ENCODE data around the gene AIG1. TPM values are rescaled to one million over a fixed set of nuclear protein-coding genes. Genes with fewer than 3 reads are reported as not detected.

Gene AIG1
- total RNA-seq, 2 donors from 2014 or later, result 32.9 to 53.6 TPM

GRCh38 chr6:143221698-143222097, 161.0 kb downstream of the AIG1 start:
- TF ChIP-seq CTCF (IDR thresholded peaks at IDR 0.05), result no peak
- peaks cover 4 to 21% of the 10 kb centered on the region in 2 donors for H3K4me1 ChIP-seq (ENCODE audit: control insufficient read depth in 1 of 2, low read depth in 2 of 2)
- H3K4me3 ChIP-seq, result no peak overlapping the region
- H3K27me3 ChIP-seq (replicated peaks; ENCODE audit: insufficient read depth), result no peaks in the 10 kb centered on the region
- no peak overlapping the region for H3K27ac ChIP-seq
- H3K9me3 ChIP-seq, result no peaks in the 10 kb centered on the region
- H3K36me3 ChIP-seq, result no peaks in the 10 kb centered on the region
- no peak for ATAC-seq (ENCODE audit: insufficient number of reproducible peaks, low FRiP score, low read depth)
- no peak for DNase-seq (ENCODE audit: low spot score)

DNA sequence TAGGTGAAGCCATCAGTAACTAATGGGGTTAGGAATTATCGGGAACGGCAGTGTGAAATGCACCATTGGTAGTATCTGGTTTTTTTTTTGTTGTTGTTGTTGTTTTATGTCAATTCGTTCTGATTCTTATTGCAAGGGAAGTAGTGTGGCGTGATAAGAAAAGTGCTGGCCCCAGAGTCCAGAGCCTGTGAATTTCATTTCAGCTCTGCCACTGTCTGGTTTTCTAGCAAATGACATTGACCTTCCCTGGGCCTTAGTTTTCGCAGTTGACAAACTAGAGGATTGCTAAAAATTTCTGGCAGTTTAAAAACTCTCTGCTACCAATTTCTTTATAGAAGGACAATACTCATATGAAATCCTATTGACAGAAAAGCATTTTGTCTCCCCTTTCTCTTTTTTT, 161.6 kb downstream of the AIG1 start:
- H3K4me3 ChIP-seq, result no peak overlapping the region
- no peaks in the 10 kb centered on the region for H3K9me3 ChIP-seq
- H3K27ac ChIP-seq, result no peak overlapping the region
- H3K36me3 ChIP-seq, result no peaks in the 10 kb centered on the region
- peaks cover 4 to 21% of the 10 kb centered on the region in 2 donors for H3K4me1 ChIP-seq (ENCODE audit: control insufficient read depth in 1 of 2, low read depth in 2 of 2)
- TF ChIP-seq CTCF (IDR thresholded peaks at IDR 0.05), result no peak
- ATAC-seq (ENCODE audit: insufficient number of reproducible peaks, low FRiP score, low read depth), result no peak
- DNase-seq (ENCODE audit: low spot score), result no peak
- H3K27me3 ChIP-seq (replicated peaks; ENCODE audit: insufficient read depth), result no peaks in the 10 kb centered on the region

DNA sequence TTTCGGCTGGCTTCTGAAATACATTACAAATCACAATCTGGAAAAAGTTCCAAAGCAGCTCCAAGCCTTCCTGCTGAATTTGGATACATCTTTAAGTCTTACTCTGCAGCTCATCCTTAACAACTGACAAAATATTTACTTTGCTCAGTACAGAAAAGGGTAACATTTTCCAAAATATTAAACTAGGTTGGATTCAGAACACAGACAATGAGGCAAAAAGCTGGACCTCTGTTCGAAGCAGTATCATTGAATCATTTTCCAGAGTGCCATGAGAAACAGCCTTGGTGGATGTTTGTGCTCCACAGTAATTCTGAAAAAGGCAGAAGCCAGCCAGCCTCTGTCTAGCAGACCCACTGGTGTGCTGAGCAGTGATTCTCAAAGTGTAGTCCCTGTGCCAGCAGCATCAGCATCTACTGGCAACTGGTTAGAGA, 162.1 kb downstream of the AIG1 start:
- Histone ChIP-seq H3K4me1 (ENCODE audit: control insufficient read depth in 1 of 2, low read depth in 2 of 2) (peaks cover 4 to 21% of the 10 kb centered on the region in 2 donors), H3K9me3 (no peaks in the 10 kb centered on the region), H3K27ac (no peak overlapping the region), H3K27me3 (replicated peaks; ENCODE audit: insufficient read depth) (no peaks in the 10 kb centered on the region), H3K36me3 (no peaks in the 10 kb centered on the region), H3K4me3 (no peak overlapping the region)
- no peak for TF ChIP-seq CTCF (IDR thresholded peaks at IDR 0.05)
- DNase-seq (ENCODE audit: low spot score) (no peak), ATAC-seq (ENCODE audit: insufficient number of reproducible peaks, low FRiP score, low read depth) (no peak)

- H3K27ac ChIP-seq, result no peak overlapping the region
- no peaks in the 10 kb centered on the region for H3K27me3 ChIP-seq (replicated peaks; ENCODE audit: insufficient read depth)
- no peaks in the 10 kb centered on the region for H3K9me3 ChIP-seq
- no peak for TF ChIP-seq CTCF (IDR thresholded peaks at IDR 0.05)
- H3K4me3 ChIP-seq, result no peak overlapping the region
- H3K4me1 ChIP-seq (ENCODE audit: control insufficient read depth in 1 of 2, low read depth in 2 of 2), result peaks cover 4 to 21% of the 10 kb centered on the region in 2 donors
- ATAC-seq (ENCODE audit: insufficient number of reproducible peaks, low FRiP score, low read depth), result no peak
- DNase-seq (ENCODE audit: low spot score), result no peak
- H3K36me3 ChIP-seq, result no peaks in the 10 kb centered on the region
Observed at GRCh38 chr6:143223895-143224294, 163.2 kb downstream of the AIG1 start.

DNA sequence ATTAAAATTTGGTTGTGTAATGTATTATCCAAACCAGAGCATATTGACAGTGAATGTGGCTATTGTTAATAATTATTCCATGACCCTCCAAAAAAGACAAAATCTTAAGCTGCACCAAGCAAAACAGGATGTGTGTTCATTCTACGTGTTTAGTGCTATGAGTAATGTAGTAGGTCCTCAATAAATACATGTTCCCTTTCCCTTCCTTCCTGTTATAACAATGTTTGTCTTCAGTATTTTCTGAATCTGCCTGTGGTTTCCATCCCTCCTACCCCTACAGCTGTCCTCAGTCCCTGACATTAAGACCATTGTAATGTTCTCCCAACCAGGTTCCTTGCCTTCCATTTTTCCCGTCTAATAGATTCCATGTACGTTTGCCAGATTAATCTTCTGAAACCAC, 163.8 kb downstream of the AIG1 start:
- H3K27ac ChIP-seq, result no peak overlapping the region
- no peaks in the 10 kb centered on the region for H3K9me3 ChIP-seq
- ATAC-seq (ENCODE audit: insufficient number of reproducible peaks, low FRiP score, low read depth), result no peak
- H3K4me1 ChIP-seq (ENCODE audit: control insufficient read depth in 1 of 2, low read depth in 2 of 2), result peaks cover 4 to 21% of the 10 kb centered on the region in 2 donors
- no peaks in the 10 kb centered on the region for H3K36me3 ChIP-seq
- no peak overlapping the region for H3K4me3 ChIP-seq
- no peak for DNase-seq (ENCODE audit: low spot score)
- TF ChIP-seq CTCF (IDR thresholded peaks at IDR 0.05), result no peak
- H3K27me3 ChIP-seq (replicated peaks; ENCODE audit: insufficient read depth), result no peaks in the 10 kb centered on the region

All from thoracic aorta (tissue), 2 donors.